Measurements from ENCODE around the gene MCM3AP.
"Not testable (repeated sequence)": the region's sequence is repeated elsewhere in the genome, so short reads cannot be mapped to it uniquely, and the experiment has no call there.

The MCM3AP gene

GRCh38 chr21:46200877-46201803, 84.3 kb downstream of the MCM3AP start:
- DNase-seq: not testable (repeated sequence)

DNA sequence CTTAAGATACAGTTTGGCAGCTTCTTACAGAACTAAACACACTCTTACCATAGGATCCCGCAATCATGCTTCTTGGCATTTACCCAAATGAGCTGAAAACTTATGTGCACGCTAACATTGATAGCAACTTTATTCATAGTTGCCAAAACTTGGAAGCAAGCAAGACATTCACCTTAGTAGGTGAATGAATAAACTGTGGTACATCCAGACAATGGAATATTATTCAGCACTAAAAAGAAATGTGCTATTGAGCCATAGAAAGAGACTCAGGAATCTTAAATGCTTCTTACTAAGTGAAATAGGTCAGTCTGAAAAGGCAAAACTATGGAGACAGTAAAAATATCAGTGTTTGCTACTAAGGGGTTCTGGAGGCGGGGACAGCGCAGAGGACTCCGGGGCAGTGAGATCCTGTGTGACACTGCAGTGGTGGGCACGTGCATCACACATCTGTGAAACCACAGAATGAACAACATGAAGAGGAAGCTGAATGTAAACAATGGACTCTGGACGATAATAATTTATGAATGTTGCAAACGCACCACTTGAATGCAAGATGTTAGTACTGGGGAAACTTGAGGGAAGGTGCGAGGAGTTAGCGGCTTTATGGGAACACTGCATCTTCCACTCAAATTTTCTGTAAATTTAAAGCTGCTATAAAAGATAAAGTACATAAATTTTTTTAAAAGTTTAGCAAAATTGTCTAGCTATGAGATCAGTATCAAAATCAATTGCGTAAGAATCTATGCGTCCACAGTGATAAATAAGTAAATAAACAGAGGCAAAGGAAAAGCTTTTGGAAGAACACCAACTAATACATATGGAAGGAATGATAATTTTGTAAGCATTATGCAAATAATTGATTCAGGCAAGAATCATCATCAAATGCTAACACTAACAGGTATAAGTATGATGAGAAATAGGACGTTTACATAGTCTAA, 85.7 kb downstream of the MCM3AP start:
- no peak for DNase-seq

DNA sequence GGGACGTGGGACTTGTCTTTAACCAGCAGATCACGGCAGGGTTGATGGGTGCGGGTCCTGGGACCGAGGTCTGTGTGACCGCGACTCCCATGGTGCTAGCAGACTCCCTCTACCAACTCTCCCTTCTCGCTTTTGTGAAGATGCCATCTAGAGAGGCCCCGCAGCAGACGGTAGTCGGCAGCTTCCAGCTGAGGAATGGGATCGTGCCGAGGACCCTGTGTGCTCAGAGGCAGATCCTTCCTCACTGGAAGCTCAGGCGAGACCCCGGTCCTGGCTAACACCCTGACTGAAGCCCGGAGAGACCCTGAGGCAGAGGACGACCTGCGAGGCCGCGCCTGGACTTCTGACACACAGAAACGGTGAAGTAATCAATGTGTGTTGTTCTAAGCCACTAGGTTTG, 88.7 kb downstream of the MCM3AP start:
- no peak for DNase-seq

DNA sequence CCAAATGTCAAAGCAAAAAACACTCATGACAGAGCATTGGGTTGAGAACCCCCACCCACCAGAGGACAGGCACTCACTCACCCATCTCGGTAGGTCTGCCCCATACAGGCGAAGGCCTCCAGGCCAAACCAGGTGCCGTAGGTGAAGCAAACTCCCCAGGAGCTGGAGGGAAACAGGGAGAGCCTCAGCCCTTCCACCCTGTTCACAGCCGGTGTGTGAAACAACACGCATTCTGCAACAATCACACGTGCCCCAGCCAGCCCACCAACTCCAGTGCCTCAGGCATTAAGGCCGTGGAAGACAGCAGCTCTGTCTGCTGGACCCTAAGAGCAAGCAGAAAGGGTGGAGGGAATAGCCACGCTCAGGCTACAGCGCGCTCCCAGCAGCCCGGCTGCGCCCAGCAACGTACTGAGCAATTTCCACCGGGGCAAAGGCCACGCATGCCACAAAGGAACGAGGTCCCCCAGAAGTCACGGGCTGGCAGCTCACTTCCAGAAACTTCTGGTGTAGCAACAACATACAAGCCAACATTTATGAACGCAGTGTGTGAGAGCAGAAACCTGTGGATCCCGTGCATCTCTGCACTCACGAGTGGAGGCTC, 89.7 kb downstream of the MCM3AP start:
- DNase-seq: no peak

GRCh38 chr21:46194374-46195334, 90.8 kb downstream of the MCM3AP start:
- DNase-seq: no peak

GRCh38 chr21:46193829-46194373, 91.5 kb downstream of the MCM3AP start:
- DNase-seq: no peak

GRCh38 chr21:46191686-46192575, 93.5 kb downstream of the MCM3AP start:
- no peak for DNase-seq

DNA sequence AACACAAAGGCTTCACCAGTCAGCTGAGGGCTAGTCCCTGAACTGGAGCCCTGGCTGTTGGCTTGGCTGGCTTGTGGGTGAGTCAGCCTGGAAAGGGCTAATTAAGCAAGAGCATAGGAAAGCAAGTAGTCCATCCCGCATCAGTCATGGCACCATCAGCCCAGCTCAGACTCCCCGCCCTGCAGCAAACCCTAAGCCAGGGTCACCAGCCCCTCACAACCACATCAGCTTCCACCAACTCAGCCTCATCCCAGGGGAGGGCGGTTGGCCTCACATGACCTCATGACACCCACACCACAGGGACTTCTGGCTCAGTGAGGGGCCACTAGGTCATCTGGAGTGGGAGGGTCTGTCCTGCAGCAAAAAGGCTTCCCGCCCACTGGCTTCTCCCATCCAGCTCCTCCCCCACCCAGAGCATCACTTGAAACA, 94.1 kb downstream of the MCM3AP start:
- DNase-seq: no peak

- no peak for DNase-seq
Measured at GRCh38 chr21:46190491-46191131, 94.8 kb downstream of the MCM3AP start.

DNA sequence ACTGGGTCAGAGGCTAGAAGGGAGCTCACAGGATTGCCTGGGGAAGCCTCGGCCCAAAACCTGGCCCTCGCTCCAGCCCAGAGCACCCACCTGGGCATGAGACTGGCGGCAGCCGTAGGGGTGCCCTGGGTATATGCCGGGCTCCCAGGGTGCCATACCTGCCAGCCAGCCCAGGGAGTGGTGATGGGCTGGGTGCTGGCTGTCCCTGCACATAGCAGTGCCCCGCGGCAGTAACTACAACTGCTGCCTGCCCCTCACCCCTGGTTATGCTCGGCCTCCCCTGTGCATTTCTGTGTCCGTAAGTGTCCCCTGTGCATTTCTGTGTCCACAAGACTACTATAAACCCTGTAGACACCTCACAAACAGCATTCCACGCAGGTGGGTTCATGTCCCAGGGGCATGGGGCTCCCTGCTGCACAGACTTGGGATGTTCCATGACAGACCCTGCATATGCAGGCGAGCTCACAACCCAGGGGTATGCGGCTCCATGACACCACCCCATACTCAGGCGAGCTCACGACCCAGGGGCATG, 95.4 kb downstream of the MCM3AP start:
- DNase-seq: no peak

GRCh38 chr21:46189213-46189958, 96.0 kb downstream of the MCM3AP start:
- DNase-seq: no peak

DNA sequence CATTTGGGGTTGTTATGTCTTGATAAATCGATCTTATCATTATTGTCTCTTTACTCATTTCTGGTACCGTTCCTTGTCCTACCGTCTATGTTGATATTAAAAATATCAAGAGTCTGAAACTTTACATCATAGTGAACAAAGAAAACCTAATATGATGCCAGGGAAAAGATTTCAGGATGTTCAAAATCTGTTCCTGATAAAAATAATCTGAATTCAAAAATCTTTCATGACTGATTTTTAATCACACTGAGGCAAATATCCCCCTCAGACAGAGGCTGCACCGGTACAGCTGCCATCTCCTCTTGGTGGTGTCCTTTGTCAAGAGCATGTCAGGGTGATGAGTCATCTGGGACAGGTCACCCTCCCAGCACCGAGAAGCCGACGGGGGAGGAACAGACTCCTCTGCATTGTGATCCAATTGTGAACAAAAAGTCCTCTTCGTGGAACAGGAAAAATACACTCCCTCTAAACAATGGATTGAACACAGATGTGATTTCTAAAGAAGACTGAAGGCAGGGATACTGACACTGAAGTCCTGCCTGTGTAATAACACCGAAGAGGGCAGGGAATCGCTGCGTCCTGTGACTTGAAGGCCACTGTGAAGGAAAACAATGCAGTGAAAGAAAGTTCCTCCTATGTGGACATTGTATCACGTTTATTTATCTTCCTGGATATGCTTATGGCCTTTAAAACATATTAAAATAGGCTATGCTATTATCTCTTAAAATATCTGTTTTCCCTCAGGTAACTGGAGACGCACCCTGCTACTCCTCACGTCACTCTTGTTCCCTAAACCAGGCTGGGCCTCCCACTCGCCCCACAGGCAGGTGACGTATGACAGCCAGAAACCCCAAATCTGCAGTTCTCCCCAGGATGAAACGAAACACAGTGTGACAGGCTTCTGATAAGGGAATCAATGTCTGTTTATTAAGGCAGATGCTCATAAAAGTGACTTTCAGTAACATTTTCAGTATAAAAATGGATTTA, 96.9 kb downstream of the MCM3AP start:
- DNase-seq: no peak

DNA sequence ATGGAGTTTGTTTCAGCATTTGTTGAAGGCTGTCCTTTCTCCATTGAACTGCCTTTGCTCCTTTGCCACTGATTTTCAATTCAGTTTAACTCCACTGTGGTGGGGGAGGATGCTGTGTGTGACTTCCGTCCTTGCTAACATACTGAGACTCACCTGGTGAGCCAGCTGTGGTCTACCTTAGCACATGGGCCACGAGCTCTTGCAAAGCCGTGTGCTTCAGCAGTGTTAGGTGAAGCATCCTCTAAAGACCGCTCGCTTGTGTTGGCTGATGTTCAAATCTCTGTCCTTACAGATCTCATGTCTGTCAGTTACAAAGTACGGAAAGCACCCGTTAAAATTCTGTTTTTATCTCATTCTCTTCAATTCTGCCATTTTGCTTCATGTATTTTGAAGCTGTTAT, 97.6 kb downstream of the MCM3AP start:
- DNase-seq: no peak

GRCh38 chr21:46187261-46187660, 98.2 kb downstream of the MCM3AP start:
- DNase-seq: no peak

- DNase-seq: no peak
Measured at GRCh38 chr21:46185716-46186115, 99.7 kb downstream of the MCM3AP start.
